HepG2 (cell line): ENCODE data around the gene RALY. TPM values are rescaled to one million over a fixed set of nuclear protein-coding genes. Genes with fewer than 3 reads are reported as not detected.

Source experiments
- FIP1L1 ChIP-seq: fragments of 200-400 bp; formaldehyde crosslinking; IDR thresholded peaks from 2 replicates; pipeline ENCODE4 v1.6.1; 2018; ENCODE audit warnings: low read depth, mild to moderate bottlenecking, low read length, moderate library complexity, borderline replicate concordance; ENCODE audit not compliant: insufficient read depth
- HDAC6 ChIP-seq: fragments of 200-600 bp; sonication (generic); IDR thresholded peaks from 2 replicates; pipeline ENCODE4 v1.7.0; 2017; ENCODE audit warnings: mild to moderate bottlenecking, antibody characterized with exemption, low read length, low read depth
- HNF4G ChIP-seq, 2 experiments: sonication (generic) in 1 of 2; formaldehyde crosslinking in 1 of 2; IDR thresholded peaks; 2 replicates each; pipeline versions ENCODE4 v1.4.0 to v1.6.1; 2011 to 2020; ENCODE audit warnings: borderline replicate concordance in 2 of 2, low read depth in 2 of 2, mild to moderate bottlenecking in 2 of 2, low read length in 1 of 2, missing genetic modification reagents in 1 of 2, moderate library complexity in 1 of 2
- LCORL ChIP-seq, 2 experiments: fragments of 450-650 bp in 1 of 2; sonication (generic) in 1 of 2; formaldehyde crosslinking in 1 of 2; IDR thresholded peaks; 2 replicates each; pipeline versions ENCODE4 v1.5.0 to v1.6.1; 2017 to 2020; ENCODE audit warnings: antibody characterized with exemption in 1 of 2, missing genetic modification reagents in 1 of 2
- MAFG ChIP-seq: sonication (generic); formaldehyde crosslinking; IDR thresholded peaks from 2 replicates; pipeline ENCODE4 v1.5.1; 2020; ENCODE audit warnings: mild to moderate bottlenecking, missing genetic modification reagents
- MTF2 ChIP-seq: sonication (generic); formaldehyde crosslinking; IDR thresholded peaks from 2 replicates; pipeline ENCODE4 v1.5.0; 2020; ENCODE audit warnings: missing genetic modification reagents, borderline replicate concordance
- MYC ChIP-seq: sonication (generic); formaldehyde crosslinking; IDR thresholded peaks from 2 replicates; pipeline ENCODE4 v1.9.0; 2021; ENCODE audit warnings: missing genetic modification reagents, borderline replicate concordance
- POGZ ChIP-seq: sonication (generic); formaldehyde crosslinking; IDR thresholded peaks from 2 replicates; pipeline ENCODE4 v1.4.0; 2020; ENCODE audit warnings: mild to moderate bottlenecking, missing genetic modification reagents
- SOX6 ChIP-seq, 2 experiments: fragments of 450-650 bp in 1 of 2; sonication (generic) in 1 of 2; formaldehyde crosslinking in 1 of 2; IDR thresholded peaks; 2 replicates each; pipeline versions ENCODE4 v1.4.0 to v1.6.1; 2017 to 2020; ENCODE audit warnings: antibody characterized with exemption in 1 of 2, mild to moderate bottlenecking in 1 of 2, missing genetic modification reagents in 1 of 2
- ZFP1 ChIP-seq: IDR thresholded peaks from 2 replicates; pipeline ENCODE4 v1.6.1; 2016
- ZHX2 ChIP-seq, 2 experiments: sonication (generic) in 1 of 2; formaldehyde crosslinking in 1 of 2; IDR thresholded peaks; 2 replicates each; pipeline versions ENCODE4 v1.6.1 to v1.9.0; 2014 to 2022; ENCODE audit warnings: antibody characterized with exemption in 1 of 2, borderline replicate concordance in 1 of 2, inconsistent platforms in 1 of 2, low read depth in 1 of 2, missing genetic modification reagents in 1 of 2
- ZNF512 ChIP-seq: sonication (generic); formaldehyde crosslinking; IDR thresholded peaks from 2 replicates; pipeline ENCODE4 v1.4.0; 2020; ENCODE audit warnings: mild to moderate bottlenecking, missing genetic modification reagents
- polyA plus RNA-seq, 8 experiments: library from polyadenylated mRNA; depleted of rRNA in 3 of 8; stranded (reverse) in 7 of 8; unstranded in 1 of 8; fragments of >200 nt; fragmentation: Illumina TruSeq in 4 of 8; extraction: Trizol in 4 of 8; gene quantifications; 2 replicates each; pipeline versions ENCODE4 v1.2.1 to v1.2.3, GENCODE V29; 2011 to 2016; ENCODE audit warnings: low read depth in 4 of 8, missing spikeins in 1 of 8, mixed read lengths in 1 of 8; ENCODE audit not compliant: insufficient read depth in 1 of 8
- total RNA-seq, 5 experiments: library from RNA; depleted of rRNA; stranded (reverse); fragments of >200 nt; fragmentation: Illumina TruSeq; extraction: Trizol; gene quantifications; 2 replicates each; pipeline ENCODE4 v1.2.3, GENCODE V29; 2016; ENCODE audit warnings: low read depth in 1 of 5
- TF ChIP-seq, protein P1 (sequence below): sonication (generic); formaldehyde crosslinking; IDR thresholded peaks from 2 replicates; pipeline ENCODE4 v1.9.0; 2021; ENCODE audit warnings: missing genetic modification reagents, borderline replicate concordance
- TF ChIP-seq, protein P2 (sequence below): sonication (generic); formaldehyde crosslinking; conservative IDR thresholded peaks from 2 replicates; pipeline ENCODE4 v1.4.0; 2020; ENCODE audit warnings: missing genetic modification reagents

Gene RALY
- total and polyA plus RNA-seq, 2 of the 13 experiments (the other 11 are each of a cell fraction or from before 2014, with no cell fraction given), result 178 to 186 TPM

DNA sequence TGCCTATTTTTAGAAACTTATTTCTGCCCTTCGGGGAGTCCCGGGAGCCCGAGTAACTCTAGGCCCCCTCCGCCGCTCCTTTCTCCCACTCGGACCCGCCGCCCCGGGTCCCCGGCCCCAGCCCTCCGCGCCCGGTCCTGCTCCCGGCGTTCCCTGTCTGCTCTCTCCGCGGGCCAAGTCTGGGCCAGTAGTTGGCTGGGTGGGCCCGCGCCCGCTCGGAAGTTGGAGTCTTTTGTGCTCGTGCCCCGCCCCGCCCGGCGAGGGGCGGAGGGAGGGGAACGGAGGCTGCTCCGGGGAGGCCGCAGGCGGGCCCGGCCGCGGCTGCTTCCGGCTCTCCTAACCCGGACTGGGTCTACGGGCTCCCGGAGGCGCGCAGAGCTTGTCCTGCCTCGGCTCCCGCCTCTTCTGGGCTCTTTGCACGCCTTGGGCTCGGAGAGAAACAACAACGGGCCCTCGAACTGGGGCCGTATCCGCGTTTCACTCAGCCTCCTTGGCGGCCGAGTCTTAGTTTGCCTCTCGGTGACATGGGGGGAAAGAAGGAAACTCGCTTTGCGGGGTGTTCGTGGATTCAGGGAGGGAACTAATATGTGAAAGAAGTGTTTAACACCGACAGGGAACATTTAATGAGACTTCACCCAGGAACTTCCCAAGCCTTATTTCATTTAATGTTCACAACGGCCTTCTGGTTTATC, 657 bp downstream of the RALY start (continued):
- TF ChIP-seq ZHX2 (IDR thresholded peaks at IDR 0.05; ENCODE audit: low read depth), result no peak
- no peak for TF ChIP-seq ZHX2 (CRISPR knock-in tag; IDR thresholded peaks at IDR 0.05; ENCODE audit: borderline replicate concordance)
- no peak for TF ChIP-seq ZFP1 (CRISPR knock-in tag)
- TF ChIP-seq, protein P1, sequence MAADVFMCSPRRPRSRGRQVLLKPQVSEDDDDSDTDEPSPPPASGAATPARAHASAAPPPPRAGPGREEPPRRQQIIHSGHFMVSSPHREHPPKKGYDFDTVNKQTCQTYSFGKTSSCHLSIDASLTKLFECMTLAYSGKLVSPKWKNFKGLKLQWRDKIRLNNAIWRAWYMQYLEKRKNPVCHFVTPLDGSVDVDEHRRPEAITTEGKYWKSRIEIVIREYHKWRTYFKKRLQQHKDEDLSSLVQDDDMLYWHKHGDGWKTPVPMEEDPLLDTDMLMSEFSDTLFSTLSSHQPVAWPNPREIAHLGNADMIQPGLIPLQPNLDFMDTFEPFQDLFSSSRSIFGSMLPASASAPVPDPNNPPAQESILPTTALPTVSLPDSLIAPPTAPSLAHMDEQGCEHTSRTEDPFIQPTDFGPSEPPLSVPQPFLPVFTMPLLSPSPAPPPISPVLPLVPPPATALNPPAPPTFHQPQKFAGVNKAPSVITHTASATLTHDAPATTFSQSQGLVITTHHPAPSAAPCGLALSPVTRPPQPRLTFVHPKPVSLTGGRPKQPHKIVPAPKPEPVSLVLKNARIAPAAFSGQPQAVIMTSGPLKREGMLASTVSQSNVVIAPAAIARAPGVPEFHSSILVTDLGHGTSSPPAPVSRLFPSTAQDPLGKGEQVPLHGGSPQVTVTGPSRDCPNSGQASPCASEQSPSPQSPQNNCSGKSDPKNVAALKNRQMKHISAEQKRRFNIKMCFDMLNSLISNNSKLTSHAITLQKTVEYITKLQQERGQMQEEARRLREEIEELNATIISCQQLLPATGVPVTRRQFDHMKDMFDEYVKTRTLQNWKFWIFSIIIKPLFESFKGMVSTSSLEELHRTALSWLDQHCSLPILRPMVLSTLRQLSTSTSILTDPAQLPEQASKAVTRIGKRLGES (CRISPR knock-in tag), result peak; percentile 38; the same call in 1 of the 2 replicates
- no peak for TF ChIP-seq MAFG (CRISPR knock-in tag)
- TF ChIP-seq MTF2 (CRISPR knock-in tag), result peak; percentile 97
- peak; percentile 56; the same call in 1 of the 2 replicates for TF ChIP-seq POGZ (CRISPR knock-in tag)
- TF ChIP-seq, protein P2, sequence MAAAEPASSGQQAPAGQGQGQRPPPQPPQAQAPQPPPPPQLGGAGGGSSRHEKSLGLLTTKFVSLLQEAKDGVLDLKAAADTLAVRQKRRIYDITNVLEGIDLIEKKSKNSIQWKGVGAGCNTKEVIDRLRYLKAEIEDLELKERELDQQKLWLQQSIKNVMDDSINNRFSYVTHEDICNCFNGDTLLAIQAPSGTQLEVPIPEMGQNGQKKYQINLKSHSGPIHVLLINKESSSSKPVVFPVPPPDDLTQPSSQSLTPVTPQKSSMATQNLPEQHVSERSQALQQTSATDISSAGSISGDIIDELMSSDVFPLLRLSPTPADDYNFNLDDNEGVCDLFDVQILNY (CRISPR knock-in tag), result peak; percentile 45; the same call in 1 of the 2 replicates
- no peak for TF ChIP-seq ZNF512 (CRISPR knock-in tag)
- TF ChIP-seq MYC (CRISPR knock-in tag), result peak; percentile 49; the same call in 1 of the 2 replicates
- no peak for TF ChIP-seq HNF4G (IDR thresholded peaks at IDR 0.05; ENCODE audit: borderline replicate concordance, low read depth, low read length)
- no peak; the same call in 1 of the 2 replicates for TF ChIP-seq HNF4G (CRISPR knock-in tag; IDR thresholded peaks at IDR 0.05; ENCODE audit: borderline replicate concordance, low read depth)
- TF ChIP-seq LCORL (IDR thresholded peaks at IDR 0.05), result no peak
- TF ChIP-seq LCORL (CRISPR knock-in tag; IDR thresholded peaks at IDR 0.05), result peak; percentile 93
- no peak for TF ChIP-seq SOX6 (IDR thresholded peaks at IDR 0.05)
- peak; percentile 76 for TF ChIP-seq SOX6 (CRISPR knock-in tag; IDR thresholded peaks at IDR 0.05)
- TF ChIP-seq HDAC6, result peak; percentile 22; the same call in 1 of the 2 replicates
- TF ChIP-seq FIP1L1, result peak; percentile 52; the same call in 1 of the 2 replicates
